GM23248 (cell line): ENCODE measurements around the gene ANOS1. TPM values are rescaled to one million over a fixed set of nuclear protein-coding genes. Genes with fewer than 3 reads are reported as not detected.

Experiments used
- DNase-seq: peaks from one replicate; pipeline ENCODE4 v3.0.0-alpha.2; 2015
- H2AFZ ChIP-seq: fragments of 200-600 bp; sonication (generic); 2 replicates; pipeline ENCODE4 v1.6.1; 2016; ENCODE audit warnings: antibody characterized with exemption
- H3F3A ChIP-seq: fragments of 200-600 bp; sonication (generic); 2 replicates; pipeline ENCODE4 v1.6.1; 2016; ENCODE audit warnings: mild to moderate bottlenecking, antibody characterized with exemption, mixed run types; ENCODE audit not compliant: insufficient read depth
- H3K27ac ChIP-seq: fragments of 200-600 bp; sonication (generic); 2 replicates; pipeline ENCODE4 v1.5.1; 2016; ENCODE audit warnings: mild to moderate bottlenecking
- H3K27me3 ChIP-seq: fragments of 200-600 bp; sonication (generic); replicated peaks from 2 replicates; pipeline ENCODE4 v1.6.1; 2016; ENCODE audit warnings: mild to moderate bottlenecking; ENCODE audit not compliant: insufficient read depth
- H3K36me3 ChIP-seq: fragments of 200-600 bp; sonication (generic); 2 replicates; pipeline ENCODE4 v1.6.1; 2016; ENCODE audit warnings: low read depth, mild to moderate bottlenecking
- H3K4me1 ChIP-seq: fragments of 200-600 bp; sonication (generic); 2 replicates; pipeline ENCODE4 v1.6.1; 2016; ENCODE audit warnings: mild to moderate bottlenecking; ENCODE audit not compliant: insufficient read depth
- H3K4me2 ChIP-seq: fragments of 200-600 bp; sonication (generic); one replicate; pipeline ENCODE4 v1.6.1; 2016; ENCODE audit warnings: mild to moderate bottlenecking; ENCODE audit not compliant: unreplicated experiment
- H3K4me3 ChIP-seq: fragments of 200-600 bp; sonication (generic); 2 replicates; pipeline ENCODE4 v1.5.1; 2016; ENCODE audit warnings: mild to moderate bottlenecking
- H3K79me2 ChIP-seq: fragments of 200-600 bp; sonication (generic); 2 replicates; pipeline ENCODE4 v1.6.1; 2016; ENCODE audit warnings: mild to moderate bottlenecking; ENCODE audit not compliant: insufficient read depth
- H3K9ac ChIP-seq: fragments of 200-600 bp; sonication (generic); 2 replicates; pipeline ENCODE4 v1.6.1; 2016; ENCODE audit warnings: mild to moderate bottlenecking
- H3K9me2 ChIP-seq: fragments of 200-600 bp; sonication (generic); 2 replicates; pipeline ENCODE4 v1.6.1; 2016; ENCODE audit warnings: mixed run types, mild to moderate bottlenecking, moderate library complexity; ENCODE audit not compliant: insufficient read depth
- H3K9me3 ChIP-seq: fragments of 200-600 bp; sonication (generic); one replicate; pipeline ENCODE4 v1.6.1; 2017; ENCODE audit warnings: low read depth
- H4K20me1 ChIP-seq: fragments of 200-600 bp; sonication (generic); 2 replicates; pipeline ENCODE4 v1.6.0; 2016; ENCODE audit not compliant: insufficient read depth
- EZH2 ChIP-seq: fragments of 200-600 bp; sonication (generic); IDR thresholded peaks from 2 replicates; pipeline ENCODE4 v1.6.1; 2018; ENCODE audit warnings: antibody characterized with exemption, mild to moderate bottlenecking; ENCODE audit not compliant: insufficient read depth, poor library complexity, severe bottlenecking
- EZH2phosphoT487 ChIP-seq: fragments of 200-600 bp; sonication (generic); IDR thresholded peaks from 2 replicates; pipeline ENCODE4 v1.6.1; 2018; ENCODE audit warnings: antibody characterized with exemption, moderate library complexity, mild to moderate bottlenecking, low read depth; ENCODE audit not compliant: insufficient read depth
- WGBS, 2 experiments: methylation state at CpG; one replicate each; pipeline ENCODE4 v1.1.6; 2015 to 2017; ENCODE audit warnings: low lambda C conversion rate in 2 of 2, low coverage in 1 of 2; ENCODE audit errors: missing lambda C conversion rate in 2 of 2; 5-methylcytosine and 5-hydroxymethylcytosine counted together
- in situ Hi-C: fragments of 300-500 bp; cut with MboI; formaldehyde crosslinking; loops from 2 replicates; pipeline ENCODE4 v1.15.0; 2020
- polyA plus RNA-seq: library from polyadenylated mRNA; unstranded; fragments of >200 nt; fragmentation: Nextera tagmentation; extraction: Ambion mirVana; gene quantifications from 2 replicates; pipeline ENCODE4 v1.2.1, GENCODE V29; 2016
- total RNA-seq: library from RNA; depleted of rRNA; stranded (reverse); fragments of >200 nt; shearing (Covaris generic); gene quantifications from 2 replicates; pipeline ENCODE4 v1.2.3, GENCODE V29; 2014

The ANOS1 gene
- total and polyA plus RNA-seq, 2 experiments from 2014 or later = not detected

DNA sequence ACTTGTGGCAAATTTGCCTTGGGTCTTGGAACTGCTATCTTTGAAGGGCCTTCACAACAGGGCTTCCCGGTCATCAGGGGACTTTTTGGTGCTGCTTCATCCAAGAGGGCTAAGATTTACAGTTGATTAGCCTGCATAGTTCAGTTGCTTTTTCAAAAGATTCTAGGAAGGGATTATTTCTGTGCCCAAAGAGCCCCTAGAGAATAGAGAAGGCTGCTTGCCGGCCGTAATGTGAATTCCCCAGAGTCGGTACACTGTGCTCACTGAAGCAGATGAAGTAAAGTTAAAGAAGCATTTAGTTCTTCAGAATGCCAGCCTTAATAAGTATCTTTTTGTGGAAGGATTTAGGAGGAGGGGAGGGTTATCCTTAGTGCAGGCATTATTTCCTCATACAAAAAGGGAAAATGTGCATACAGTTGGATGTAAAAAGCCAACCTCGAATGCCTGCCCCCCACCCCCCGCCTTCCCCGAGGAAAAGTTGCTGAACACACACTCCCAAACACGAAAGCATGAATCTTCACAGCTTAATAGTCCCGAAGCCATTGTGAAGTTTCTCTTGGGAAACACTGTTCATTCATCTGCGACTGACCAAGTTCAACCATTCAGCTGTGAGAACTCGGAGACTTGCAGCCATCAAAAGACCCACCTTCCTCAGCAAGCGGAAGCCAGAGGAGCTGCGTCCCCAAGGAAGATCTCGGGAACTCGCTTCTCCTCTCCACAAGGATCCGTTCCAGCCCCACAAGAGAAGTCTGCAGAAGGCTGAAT is 47.6 kb downstream of the ANOS1 start:
- no peak overlapping the region for H3K27ac ChIP-seq
- in situ Hi-C loops = no loop called here

DNA sequence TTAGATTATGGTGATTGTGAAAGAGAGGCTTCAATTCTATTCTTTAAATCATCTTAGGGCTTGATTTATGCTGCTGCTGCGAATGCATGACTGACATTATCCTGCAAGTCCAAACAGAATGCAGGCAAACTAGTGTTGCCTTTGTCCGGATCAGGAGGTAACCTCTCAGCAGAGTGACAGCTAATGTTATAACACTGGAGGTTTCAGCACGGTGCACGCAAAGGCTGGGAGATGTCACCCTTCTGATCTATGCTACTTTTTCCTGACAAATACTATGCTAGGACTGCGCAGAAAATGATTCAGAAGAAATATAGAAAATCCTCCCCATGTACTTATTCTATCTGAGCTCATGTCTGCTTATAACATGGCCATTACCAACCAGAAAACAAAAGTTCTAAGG is 48.2 kb downstream of the ANOS1 start:
- Histone ChIP-seq H3K27me3 (no peaks in the 10 kb centered on the region), H3K36me3 (no peaks in the 10 kb centered on the region), H3K27ac (no peak overlapping the region), H4K20me1 (no peaks in the 10 kb centered on the region), H3K9me3 (no peaks in the 10 kb centered on the region), H3K4me2 (no peak overlapping the region), H2AFZ (no peak overlapping the region), H3K9me2 (no peaks in the 10 kb centered on the region), H3K4me3 (no peak overlapping the region), H3K79me2 (no peaks in the 10 kb centered on the region), H3K4me1 (no peaks in the 10 kb centered on the region), H3F3A (no peaks in the 10 kb centered on the region), H3K9ac (no peak overlapping the region)
- no peak for DNase-seq
- in situ Hi-C loops = no loop called here
- 24 to 27% methylated on average over 5 of the region's 5 CpGs for WGBS, 2 experiments
- TF ChIP-seq EZH2phosphoT487 (no peak), EZH2 (no peak)

More for the DNA sequence above, 47.6 kb downstream of the ANOS1 start:
- H3K36me3 ChIP-seq = no peaks in the 10 kb centered on the region
- no peaks in the 10 kb centered on the region for H3K9me3 ChIP-seq
- no peaks in the 10 kb centered on the region for H3F3A ChIP-seq
- TF ChIP-seq EZH2 = no peak
- no peak for TF ChIP-seq EZH2phosphoT487
- H3K27me3 ChIP-seq = no peaks in the 10 kb centered on the region
- H2AFZ ChIP-seq = no peak overlapping the region
- no peak overlapping the region for H3K4me2 ChIP-seq
- no peak overlapping the region for H3K9ac ChIP-seq
- H3K4me1 ChIP-seq = no peaks in the 10 kb centered on the region
- no peaks in the 10 kb centered on the region for H3K9me2 ChIP-seq
- WGBS, 2 experiments = 28 to 31% methylated on average over 15 of the region's 16 CpGs
- no peaks in the 10 kb centered on the region for H3K79me2 ChIP-seq
- H4K20me1 ChIP-seq = no peaks in the 10 kb centered on the region
- H3K4me3 ChIP-seq = no peak overlapping the region
- no peak for DNase-seq

DNA sequence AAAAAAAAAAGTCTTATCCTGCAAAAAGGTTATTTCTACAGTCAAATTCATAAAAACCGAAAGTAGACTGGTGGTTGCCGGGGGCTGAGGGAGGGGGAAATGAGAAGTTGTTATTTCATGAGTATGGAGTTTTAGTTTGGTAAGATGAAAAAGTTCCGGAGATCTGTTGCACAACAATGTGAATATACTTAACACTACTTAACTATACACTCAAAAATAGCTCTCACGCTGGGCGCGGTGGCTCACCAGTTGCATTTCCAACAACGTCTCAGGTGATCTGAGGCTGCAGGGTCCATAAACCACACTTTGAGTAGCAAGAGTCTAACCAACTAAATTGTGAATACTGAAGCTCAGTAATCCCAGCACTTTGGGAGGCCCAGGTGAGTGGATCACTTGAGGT is 52.4 kb downstream of the ANOS1 start:
- Histone ChIP-seq H4K20me1 (no peaks in the 10 kb centered on the region), H3F3A (no peaks in the 10 kb centered on the region), H3K27ac (no peak overlapping the region), H2AFZ (no peak overlapping the region), H3K79me2 (no peaks in the 10 kb centered on the region), H3K9me2 (no peaks in the 10 kb centered on the region), H3K4me3 (no peak overlapping the region), H3K4me1 (no peaks in the 10 kb centered on the region), H3K4me2 (no peak overlapping the region), H3K36me3 (no peaks in the 10 kb centered on the region), H3K27me3 (no peaks in the 10 kb centered on the region), H3K9ac (no peak overlapping the region), H3K9me3 (no peaks in the 10 kb centered on the region)
- TF ChIP-seq EZH2 (no peak), EZH2phosphoT487 (no peak)
- 57 to 60% methylated on average over 7 of the region's 7 CpGs for WGBS, 2 experiments
- no peak for DNase-seq
- in situ Hi-C loops = no loop called here

DNA sequence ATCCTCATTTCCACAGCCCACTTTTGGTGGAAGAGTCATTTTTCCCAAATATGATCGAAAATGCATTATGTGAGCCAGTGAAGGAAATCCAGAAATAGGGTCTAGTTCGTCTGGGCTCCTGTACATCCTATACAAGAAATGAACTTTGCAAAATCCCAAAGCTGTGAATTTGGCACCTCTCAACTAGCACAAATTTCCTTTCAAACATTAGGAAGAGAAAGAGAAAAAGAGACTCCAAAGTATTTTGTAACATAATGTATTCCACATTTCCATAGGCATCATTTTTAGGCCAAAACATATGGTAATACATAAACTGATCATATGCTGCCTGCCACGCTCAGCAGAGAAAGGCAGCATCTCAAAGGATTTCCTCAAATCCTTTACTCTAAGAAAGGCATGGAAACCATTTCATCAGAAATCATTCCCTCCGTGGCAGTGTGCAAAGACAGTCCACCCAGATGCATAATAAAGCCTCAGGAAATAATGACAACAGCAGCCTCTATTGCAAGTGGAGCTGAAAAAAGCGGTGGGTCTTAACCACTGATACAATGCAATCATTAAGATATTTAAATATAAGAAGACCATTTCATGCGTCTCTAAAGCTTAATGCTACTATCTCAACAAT is 56.8 kb downstream of the ANOS1 start:
- Histone ChIP-seq H3F3A (no peaks in the 10 kb centered on the region), H3K9me3 (no peaks in the 10 kb centered on the region), H3K27me3 (no peaks in the 10 kb centered on the region), H3K79me2 (no peaks in the 10 kb centered on the region), H3K4me3 (no peak overlapping the region), H3K9ac (no peak overlapping the region), H3K36me3 (no peaks in the 10 kb centered on the region), H3K4me2 (no peak overlapping the region), H3K9me2 (no peaks in the 10 kb centered on the region), H4K20me1 (no peaks in the 10 kb centered on the region), H2AFZ (no peak overlapping the region), H3K27ac (no peak overlapping the region), H3K4me1 (no peaks in the 10 kb centered on the region)
- 3 to 6% methylated on average over 6 of the region's 6 CpGs for WGBS, 2 experiments
- no peak for TF ChIP-seq EZH2phosphoT487
- in situ Hi-C loops = no loop called here
- DNase-seq = no peak
